H4 (cell line): ENCODE measurements around the gene AP4B1. TPM values are rescaled to one million over a fixed set of nuclear protein-coding genes. Genes with fewer than 3 reads are reported as not detected.
"Not testable (repeated sequence)": the region's sequence is repeated elsewhere in the genome, so short reads cannot be mapped to it uniquely, and the experiment has no call there.

ENCODE experiments used
- DNase-seq: peaks from one replicate; pipeline ENCODE4 v3.0.0-alpha.2; 2015; ENCODE audit warnings: low spot score
- total RNA-seq: library from RNA; depleted of rRNA; stranded (reverse); fragments of >200 nt; shearing (Covaris generic); gene quantifications from 2 replicates; pipeline ENCODE4 v1.2.3, GENCODE V29; 2014; rRNA removed

The AP4B1 gene
- total RNA-seq, 1 experiment from 2014 or later: 6.9 TPM

DNA sequence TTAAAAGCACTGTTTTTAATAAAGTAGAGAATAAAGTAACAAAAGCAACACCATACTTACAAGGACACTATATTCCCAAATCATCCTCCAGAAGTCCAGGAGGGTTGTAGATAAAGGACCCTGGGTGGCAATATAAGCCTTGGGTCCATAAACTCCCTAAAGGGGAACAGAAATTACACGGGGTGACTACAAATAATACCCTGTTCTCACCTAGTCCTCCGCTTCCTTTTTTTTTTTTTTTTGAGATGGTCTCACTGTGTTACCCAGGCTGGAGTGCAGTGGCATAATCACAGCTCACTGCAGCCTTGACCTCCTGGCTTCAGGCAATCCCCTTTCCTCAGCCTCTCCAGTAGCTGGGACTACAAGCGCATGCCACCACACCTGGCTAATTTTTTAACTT is 46.2 kb downstream of the AP4B1 start:
- no peak for DNase-seq

DNA sequence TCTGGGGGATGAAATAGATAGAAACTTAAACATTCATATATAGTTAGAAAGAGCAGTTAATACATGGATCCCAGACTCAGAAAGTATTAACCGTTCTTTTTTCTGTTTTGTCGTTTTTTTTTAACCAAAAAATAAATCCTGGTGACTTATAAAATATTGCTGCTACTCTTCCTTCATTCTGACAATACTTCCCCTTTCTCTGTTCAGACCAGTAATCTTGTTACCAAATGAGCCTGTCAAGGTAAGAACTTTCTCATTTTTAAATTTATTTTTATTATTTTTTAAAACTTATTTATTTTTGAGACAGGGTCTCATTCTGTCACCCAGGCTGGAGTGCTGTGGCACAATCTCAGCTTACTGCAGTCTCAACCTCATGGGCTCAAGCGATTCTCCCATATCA is 46.8 kb downstream of the AP4B1 start:
- no peak for DNase-seq

DNA sequence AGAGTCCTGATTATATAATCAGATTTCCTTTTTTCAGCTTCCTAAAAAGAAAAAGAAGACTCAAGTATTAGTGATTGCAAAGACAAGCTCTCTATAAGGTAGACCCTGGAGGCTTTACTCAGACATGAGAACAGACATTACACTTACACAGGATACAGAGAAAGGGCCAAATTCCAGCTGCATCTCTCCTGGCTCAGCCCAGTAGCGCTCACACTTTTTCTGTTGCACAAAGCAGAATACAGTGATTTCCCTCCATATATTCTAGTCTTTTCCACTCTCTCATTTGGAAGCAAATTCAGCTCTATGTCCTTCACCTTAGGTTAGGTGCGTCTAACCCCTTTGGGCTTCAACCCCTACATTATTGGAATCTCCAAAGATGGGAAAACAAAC is 48.2 kb downstream of the AP4B1 start:
- no peak for DNase-seq

DNA sequence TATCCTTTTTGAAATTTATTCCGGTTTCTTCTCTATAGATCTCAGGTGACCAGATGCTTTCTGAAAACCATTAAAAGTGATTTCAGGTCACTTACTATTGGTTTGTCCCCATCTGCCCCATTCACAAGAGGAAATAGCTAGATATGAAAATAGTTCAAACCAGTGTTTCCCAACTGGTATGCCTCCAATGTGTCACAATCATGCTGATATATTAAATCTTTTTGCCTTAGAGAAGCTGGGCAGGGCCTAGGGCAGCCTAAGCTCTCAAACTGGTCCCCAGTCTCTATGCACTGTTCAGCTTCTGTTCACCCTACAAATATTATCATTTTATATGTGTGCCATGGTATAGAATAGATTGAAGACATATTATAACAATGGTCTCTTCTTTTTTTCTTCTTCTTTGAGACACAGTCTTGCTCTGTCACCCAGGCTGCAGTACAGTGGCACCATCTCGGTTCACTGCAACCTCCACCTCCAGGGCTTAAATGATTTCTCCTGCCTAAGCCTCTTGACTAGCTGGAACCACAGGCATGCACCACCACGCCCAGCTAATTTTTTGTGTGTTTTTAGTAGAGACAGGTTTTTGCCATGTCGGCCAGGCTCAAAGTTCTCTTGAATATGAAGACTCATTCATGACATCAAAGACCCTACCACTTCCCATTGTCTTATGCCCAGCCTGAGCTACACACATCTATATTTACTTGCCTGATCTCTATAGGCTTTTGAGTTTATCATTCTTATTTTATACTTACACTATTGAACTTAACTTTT is 48.8 kb downstream of the AP4B1 start:
- no peak for DNase-seq

DNA sequence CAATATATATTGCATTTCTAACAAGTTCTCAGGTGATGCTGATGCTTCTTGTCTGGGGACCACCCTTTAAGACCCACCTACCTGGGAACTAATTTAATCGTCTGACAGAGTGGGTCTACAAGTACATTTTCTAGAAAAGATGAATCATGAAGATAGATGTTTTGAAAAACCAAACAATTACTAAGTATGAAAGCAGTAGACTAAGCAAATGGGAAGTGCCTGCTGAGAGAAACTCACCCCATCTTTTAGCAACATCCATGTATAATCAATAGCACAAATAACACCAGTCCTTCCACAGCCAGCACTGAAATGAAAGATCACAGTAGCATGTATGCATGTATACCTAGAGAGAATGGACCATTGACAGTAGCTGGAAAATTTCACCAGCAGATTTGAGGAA is 50.4 kb downstream of the AP4B1 start:
- DNase-seq: no peak

DNA sequence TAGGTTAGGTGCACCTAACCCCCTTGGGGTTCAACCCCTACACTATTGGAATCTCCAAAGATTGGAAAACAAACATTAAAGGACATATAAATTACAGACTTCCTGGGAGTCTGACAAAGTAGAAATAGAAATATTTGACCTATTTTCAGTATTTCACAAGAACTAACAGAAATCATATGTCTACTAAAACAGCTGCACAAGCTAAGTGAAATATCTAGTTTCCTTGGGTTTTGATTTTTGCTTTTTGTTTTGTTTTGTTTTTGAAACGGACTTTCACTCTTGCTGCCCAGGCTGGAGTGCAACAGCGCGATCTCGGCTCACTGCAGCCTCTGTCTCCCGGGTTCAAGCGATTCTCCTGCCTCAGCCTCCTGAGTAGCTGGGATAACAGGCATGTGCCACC is 51.9 kb downstream of the AP4B1 start:
- not testable (repeated sequence) for DNase-seq

DNA sequence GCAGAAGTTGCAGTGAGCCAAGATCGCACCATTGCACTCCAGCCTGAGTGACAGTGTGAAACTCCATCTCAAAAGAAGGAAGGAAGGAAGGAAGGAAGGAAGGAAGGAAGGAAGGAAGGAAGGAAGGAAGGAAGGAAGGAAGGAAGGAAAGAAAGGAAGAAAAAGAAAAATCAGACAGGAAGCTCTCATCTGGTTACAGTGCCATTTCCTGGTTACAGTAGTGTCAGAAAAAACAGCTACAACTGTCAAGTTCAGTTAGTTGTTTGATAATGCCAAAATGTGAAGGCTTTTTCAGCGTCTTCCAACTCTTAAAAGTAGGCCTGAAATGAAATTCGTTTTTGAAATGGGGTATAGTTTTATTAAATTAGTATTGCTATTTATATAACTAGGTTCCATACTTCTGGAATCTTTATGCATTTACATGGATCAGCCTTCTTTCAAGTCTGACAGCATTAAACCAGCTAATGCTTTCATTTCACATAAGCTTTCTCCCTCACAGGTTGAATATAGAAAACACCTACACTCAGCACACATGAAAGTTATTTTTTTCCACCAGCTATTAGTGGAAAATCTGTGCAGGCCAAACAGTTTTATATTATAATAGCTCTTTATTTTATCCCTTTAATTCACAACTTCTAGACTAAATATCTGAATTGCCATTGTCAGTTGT is 54.3 kb downstream of the AP4B1 start:
- no peak for DNase-seq

DNA sequence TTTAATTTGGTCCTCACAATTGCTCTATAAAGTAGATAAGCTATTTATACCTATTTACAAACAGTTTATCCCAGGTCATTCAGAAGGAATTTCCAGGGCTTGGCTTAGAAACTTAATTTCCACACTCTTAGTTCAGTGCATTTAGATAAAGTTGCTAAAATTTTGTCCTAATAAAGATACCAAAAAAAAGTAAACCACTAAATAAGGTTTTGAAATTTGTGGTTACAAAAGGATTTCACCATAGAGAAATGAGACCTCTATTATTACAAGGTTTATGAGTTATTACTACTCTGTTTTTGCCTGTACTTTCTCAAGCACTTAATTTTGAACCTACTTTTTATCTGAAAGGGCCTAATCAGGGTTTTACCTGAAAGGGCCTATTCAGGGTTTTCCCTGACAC is 55.5 kb downstream of the AP4B1 start:
- no peak for DNase-seq

DNA sequence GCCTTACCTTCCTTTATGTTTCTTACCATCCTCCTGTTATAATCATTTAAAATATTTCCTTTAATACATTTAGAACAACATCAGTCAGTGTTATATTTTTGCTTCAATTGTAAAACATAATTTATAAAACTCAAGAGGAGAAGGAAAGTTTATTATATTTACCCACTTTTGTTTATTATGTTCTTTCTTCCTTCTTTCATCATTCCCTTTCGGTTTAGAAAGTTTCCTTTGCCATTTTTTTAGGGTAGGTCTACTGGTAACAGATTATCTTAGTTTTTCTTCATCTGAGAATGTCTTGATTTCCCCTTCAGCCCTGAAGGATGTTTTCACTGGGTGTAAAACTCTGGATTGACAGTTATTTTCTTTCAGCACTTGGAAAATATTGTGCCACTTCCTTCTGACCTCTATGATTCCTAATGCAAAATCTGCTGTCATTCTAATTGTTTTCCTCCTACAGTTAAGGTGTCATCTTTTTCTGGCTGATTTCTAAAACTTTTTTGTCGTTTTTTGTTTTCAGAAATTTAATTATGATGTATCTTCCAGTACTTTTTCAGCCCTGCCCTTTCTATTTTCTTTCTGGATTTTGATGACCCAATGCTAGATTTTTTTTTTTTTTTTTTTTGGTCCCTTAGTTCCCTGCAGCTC is 58.1 kb downstream of the AP4B1 start:
- DNase-seq: no peak

Other genes starting within 250 kb of the AP4B1 start
- gene PHTF1, start 145.3 kb downstream of the AP4B1 start, total RNA-seq: 19.2 and 26.3 TPM in 2 replicates
- gene RSBN1, start 92.3 kb downstream of the AP4B1 start, total RNA-seq: 2.5 and 3.2 TPM in 2 replicates
- 0.62 and 0.68 TPM in 2 replicates for gene PTPN22, start 33.1 kb downstream of the AP4B1 start, total RNA-seq
- gene BCL2L15, start 17.2 kb downstream of the AP4B1 start, total RNA-seq: not detected in 2 replicates
- 5.7 and 6.0 TPM in 2 replicates for gene DCLRE1B, start 527 bp upstream of the AP4B1 start, total RNA-seq
- 8.3 and 11.8 TPM in 2 replicates for gene HIPK1, start 24.5 kb upstream of the AP4B1 start, total RNA-seq
- 8.4 and 12.6 TPM in 2 replicates for gene OLFML3, start 74.7 kb upstream of the AP4B1 start, total RNA-seq
- gene SYT6, start 249.1 kb upstream of the AP4B1 start, total RNA-seq: not detected in 2 replicates